ENCODE results near the gene REPIN1.

DNA sequence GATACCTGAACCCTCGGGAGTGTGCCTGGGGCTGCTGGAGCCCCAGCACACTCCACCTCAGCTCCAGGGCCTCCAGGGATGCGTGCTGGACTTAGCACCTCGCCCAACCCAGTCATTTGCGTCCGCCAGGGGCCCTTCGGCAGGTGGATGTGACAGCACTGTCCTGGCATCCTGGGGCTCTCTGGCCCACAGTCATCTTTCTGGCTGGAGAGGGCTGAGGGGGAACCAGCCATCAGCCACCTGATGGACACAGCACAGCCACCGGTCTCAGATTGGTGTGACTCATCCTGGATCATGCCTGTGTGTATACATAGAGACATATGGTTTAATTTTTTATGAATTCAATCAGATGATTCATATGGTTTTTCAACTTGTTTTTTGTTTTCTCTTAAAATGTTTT lies 21.6 kb downstream of the REPIN1 start:
- TF ChIP-seq, protein P1, sequence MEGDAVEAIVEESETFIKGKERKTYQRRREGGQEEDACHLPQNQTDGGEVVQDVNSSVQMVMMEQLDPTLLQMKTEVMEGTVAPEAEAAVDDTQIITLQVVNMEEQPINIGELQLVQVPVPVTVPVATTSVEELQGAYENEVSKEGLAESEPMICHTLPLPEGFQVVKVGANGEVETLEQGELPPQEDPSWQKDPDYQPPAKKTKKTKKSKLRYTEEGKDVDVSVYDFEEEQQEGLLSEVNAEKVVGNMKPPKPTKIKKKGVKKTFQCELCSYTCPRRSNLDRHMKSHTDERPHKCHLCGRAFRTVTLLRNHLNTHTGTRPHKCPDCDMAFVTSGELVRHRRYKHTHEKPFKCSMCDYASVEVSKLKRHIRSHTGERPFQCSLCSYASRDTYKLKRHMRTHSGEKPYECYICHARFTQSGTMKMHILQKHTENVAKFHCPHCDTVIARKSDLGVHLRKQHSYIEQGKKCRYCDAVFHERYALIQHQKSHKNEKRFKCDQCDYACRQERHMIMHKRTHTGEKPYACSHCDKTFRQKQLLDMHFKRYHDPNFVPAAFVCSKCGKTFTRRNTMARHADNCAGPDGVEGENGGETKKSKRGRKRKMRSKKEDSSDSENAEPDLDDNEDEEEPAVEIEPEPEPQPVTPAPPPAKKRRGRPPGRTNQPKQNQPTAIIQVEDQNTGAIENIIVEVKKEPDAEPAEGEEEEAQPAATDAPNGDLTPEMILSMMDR (IDR thresholded peaks at IDR 0.05), result no peak
- no peak for TF ChIP-seq POLR2A (IDR thresholded peaks at IDR 0.05; ENCODE audit: low read length)
- TF ChIP-seq, protein P2, sequence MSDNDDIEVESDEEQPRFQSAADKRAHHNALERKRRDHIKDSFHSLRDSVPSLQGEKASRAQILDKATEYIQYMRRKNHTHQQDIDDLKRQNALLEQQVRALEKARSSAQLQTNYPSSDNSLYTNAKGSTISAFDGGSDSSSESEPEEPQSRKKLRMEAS (IDR thresholded peaks at IDR 0.05), result no peak
- TF ChIP-seq FOSL2 (IDR thresholded peaks at IDR 0.05), result no peak
- no peak for TF ChIP-seq FOSL2 (CRISPR knock-in tag; IDR thresholded peaks at IDR 0.05)
- TF ChIP-seq BHLHE40 (IDR thresholded peaks at IDR 0.05; ENCODE audit: low read depth, low read length), result no peak
- no peak for TF ChIP-seq POLR2AphosphoS2 (conservative IDR thresholded peaks at IDR 0.05; ENCODE audit: low read length)
- TF ChIP-seq KDM1A (IDR thresholded peaks at IDR 0.05; ENCODE audit: low read depth), result no peak
- no peak for TF ChIP-seq HDAC2 (IDR thresholded peaks at IDR 0.05)
- no peak for TF ChIP-seq SMC3 (IDR thresholded peaks at IDR 0.05)

Data from A549 (cell line).